Trophoblast cell (in vitro differentiated cells and primary cell): ENCODE measurements around the gene DHX35.

Experiments used
- DNase-seq, 2 donors: peaks; one replicate each; pipeline ENCODE4 v3.0.0-alpha.2; 2016
- H2AFZ ChIP-seq: 2 replicates; pipeline ENCODE4 v1.6.1; 2013; ENCODE audit warnings: low read length, moderate library complexity, mild to moderate bottlenecking; ENCODE audit not compliant: insufficient read depth, poor library complexity
- H2AK5ac ChIP-seq: 2 replicates; pipeline ENCODE4 v1.6.1; 2013; ENCODE audit warnings: mild to moderate bottlenecking, low read length
- H2BK120ac ChIP-seq: 2 replicates; pipeline ENCODE4 v1.6.1; 2013; ENCODE audit warnings: low read length, mild to moderate bottlenecking, moderate library complexity; ENCODE audit not compliant: insufficient read depth, poor library complexity
- H2BK12ac ChIP-seq: 2 replicates; pipeline ENCODE4 v1.6.1; 2013; ENCODE audit warnings: mild to moderate bottlenecking, low read length, moderate library complexity
- H2BK5ac ChIP-seq: 2 replicates; pipeline ENCODE4 v1.6.1; 2013; ENCODE audit warnings: low read length, low read depth, moderate library complexity, mild to moderate bottlenecking; ENCODE audit not compliant: poor library complexity
- H3K14ac ChIP-seq: 2 replicates; pipeline ENCODE4 v1.6.1; 2013; ENCODE audit warnings: mild to moderate bottlenecking, low read length
- H3K18ac ChIP-seq: 2 replicates; pipeline ENCODE4 v1.6.1; 2013; ENCODE audit warnings: mild to moderate bottlenecking, low read length
- H3K23ac ChIP-seq: 2 replicates; pipeline ENCODE4 v1.6.1; 2013; ENCODE audit warnings: low read length
- H3K27ac ChIP-seq: 2 replicates; pipeline ENCODE4 v1.5.1; 2013; ENCODE audit warnings: low read depth, mild to moderate bottlenecking, inconsistent platforms, low read length, moderate library complexity
- H3K27me3 ChIP-seq: 2 replicates; pipeline ENCODE4 v1.6.1; 2013; ENCODE audit warnings: inconsistent platforms, mild to moderate bottlenecking, low read length, moderate library complexity; ENCODE audit not compliant: insufficient read depth
- H3K36me3 ChIP-seq, 2 experiments: 1 replicate in 1 of 2; 2 replicates in 1 of 2; pipeline ENCODE4 v1.6.1; 2013; ENCODE audit warnings: low read length in 2 of 2, mild to moderate bottlenecking in 2 of 2, moderate library complexity in 1 of 2; ENCODE audit not compliant: insufficient read depth in 2 of 2, control insufficient read depth in 1 of 2
- H3K4ac ChIP-seq: 2 replicates; pipeline ENCODE4 v1.6.1; 2013; ENCODE audit warnings: low read depth, mild to moderate bottlenecking, low read length, moderate library complexity
- H3K4me1 ChIP-seq, 2 experiments: 1 replicate in 1 of 2; 2 replicates in 1 of 2; pipeline ENCODE4 v1.6.1; 2013; ENCODE audit warnings: low read length in 2 of 2, mild to moderate bottlenecking in 2 of 2, moderate library complexity in 1 of 2; ENCODE audit not compliant: insufficient read depth in 2 of 2, control insufficient read depth in 1 of 2
- H3K4me2 ChIP-seq: 2 replicates; pipeline ENCODE4 v1.6.1; 2013; ENCODE audit warnings: inconsistent platforms, mild to moderate bottlenecking, low read length, moderate library complexity
- H3K4me3 ChIP-seq: 2 replicates; pipeline ENCODE4 v1.5.1; 2013; ENCODE audit warnings: mild to moderate bottlenecking, low read depth, low read length, inconsistent platforms
- H3K79me1 ChIP-seq: one replicate; pipeline ENCODE4 v1.6.1; 2013; ENCODE audit warnings: low read length
- H3K79me2 ChIP-seq: 2 replicates; pipeline ENCODE4 v1.6.1; 2013; ENCODE audit warnings: low read length, mild to moderate bottlenecking; ENCODE audit not compliant: control insufficient read depth, insufficient read depth, poor library complexity
- H3K9ac ChIP-seq: 2 replicates; pipeline ENCODE4 v1.6.1; 2013; ENCODE audit warnings: mild to moderate bottlenecking, low read length
- H3K9me3 ChIP-seq: 2 replicates; pipeline ENCODE4 v1.6.1; 2013; ENCODE audit warnings: low read depth, mild to moderate bottlenecking, control low read depth, inconsistent platforms, low read length; ENCODE audit not compliant: insufficient read depth
- H4K12ac ChIP-seq: 2 replicates; pipeline ENCODE4 v1.6.1; 2013; ENCODE audit warnings: low read depth, mild to moderate bottlenecking, low read length, moderate library complexity
- H4K8ac ChIP-seq: 2 replicates; pipeline ENCODE4 v1.6.1; 2013; ENCODE audit warnings: low read depth, mild to moderate bottlenecking, low read length, moderate library complexity
- H4K91ac ChIP-seq: one replicate; pipeline ENCODE4 v1.6.1; 2013; ENCODE audit warnings: low read depth, mild to moderate bottlenecking, low read length, moderate library complexity
- WGBS: extraction: QIAGEN DNeasy Blood & Tissue Kit; methylation state at CpG from one replicate; pipeline ENCODE4 v1.1.7; 2013; ENCODE audit warnings: missing lambda C conversion rate; ENCODE audit not compliant: insufficient read length, insufficient coverage; ENCODE audit errors: extremely low coverage; 5-methylcytosine and 5-hydroxymethylcytosine counted together

The DHX35 gene

DNA sequence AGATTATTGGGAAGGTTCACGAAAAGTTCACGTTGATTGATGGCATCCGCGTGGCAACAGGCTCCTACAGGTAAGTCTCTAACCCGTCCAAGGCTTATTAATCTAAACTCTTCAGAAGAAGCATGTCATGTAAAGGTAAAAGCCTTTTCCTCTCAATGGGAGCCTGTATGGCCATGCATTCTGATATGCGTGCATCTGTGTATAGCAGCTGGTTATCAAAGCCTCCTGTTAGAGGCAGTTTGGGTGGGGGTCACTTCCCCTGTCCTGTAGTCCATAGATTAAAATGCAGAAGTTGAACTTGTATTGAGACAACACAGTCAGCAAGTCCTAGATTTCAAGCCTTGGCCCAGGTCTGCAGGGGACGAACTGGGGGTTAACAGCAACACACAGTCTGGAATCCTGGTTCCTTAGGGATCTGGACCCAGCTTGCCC lies 14.2 kb upstream of the DHX35 start:
- Histone ChIP-seq H3K18ac (no peak overlapping the region), H4K12ac (no peak overlapping the region), H3K9ac (no peak overlapping the region), H3K36me3 (peaks cover 27 to 35% of the 10 kb centered on the region in 2 experiments), H2BK5ac (no peak overlapping the region), H3K4me3 (no peak overlapping the region), H3K4ac (no peak overlapping the region), H2BK12ac (no peak overlapping the region), H2BK120ac (no peak overlapping the region), H4K91ac (no peak overlapping the region), H4K8ac (no peak overlapping the region), H3K4me2 (no peak overlapping the region), H3K79me1 (no peaks in the 10 kb centered on the region), H3K23ac (no peak overlapping the region), H3K14ac (no peak overlapping the region), H2AFZ (no peak overlapping the region), H3K27me3 (no peaks in the 10 kb centered on the region), H3K9me3 (peaks cover 3% of the 10 kb centered on the region), H3K79me2 (no peaks in the 10 kb centered on the region), H3K4me1 (no peaks in the 10 kb centered on the region), H2AK5ac (no peak overlapping the region), H3K27ac (no peak overlapping the region)
- DNase-seq, result no peak
- WGBS, result no CpG with 5 or more reads among the region's 7 CpGs

GRCh38 chr20:38950254-38950653 lies 11.9 kb upstream of the DHX35 start:
- no peaks in the 10 kb centered on the region for H3K79me2 ChIP-seq
- H2BK12ac ChIP-seq, result no peak overlapping the region
- H4K8ac ChIP-seq, result no peak overlapping the region
- no peak overlapping the region for H3K23ac ChIP-seq
- H2AFZ ChIP-seq, result no peak overlapping the region
- no peaks in the 10 kb centered on the region for H3K4me1 ChIP-seq
- no peaks in the 10 kb centered on the region for H3K79me1 ChIP-seq
- no peak overlapping the region for H3K14ac ChIP-seq
- H3K9ac ChIP-seq, result no peak overlapping the region
- H2AK5ac ChIP-seq, result no peak overlapping the region
- no peak overlapping the region for H3K4me3 ChIP-seq
- no peak overlapping the region for H3K4me2 ChIP-seq
- H2BK5ac ChIP-seq, result no peak overlapping the region
- H3K4ac ChIP-seq, result no peak overlapping the region
- peaks cover 27 to 33% of the 10 kb centered on the region in 2 experiments for H3K36me3 ChIP-seq
- H4K12ac ChIP-seq, result no peak overlapping the region
- no peak overlapping the region for H3K27ac ChIP-seq
- DNase-seq, result no peak
- peaks cover 3% of the 10 kb centered on the region for H3K9me3 ChIP-seq
- H4K91ac ChIP-seq, result no peak overlapping the region
- H3K18ac ChIP-seq, result no peak overlapping the region
- H2BK120ac ChIP-seq, result no peak overlapping the region
- no CpG with 5 or more reads among the region's 2 CpGs for WGBS
- H3K27me3 ChIP-seq, result no peaks in the 10 kb centered on the region

- no peak overlapping the region for H4K8ac ChIP-seq
- WGBS, result no CpG with 5 or more reads among the region's 9 CpGs
Measured at GRCh38 chr20:38951611-38952010, 10.5 kb upstream of the DHX35 start.

GRCh38 chr20:38952153-38952552 lies 10.0 kb upstream of the DHX35 start:
- Histone ChIP-seq H3K36me3 (peaks cover 27 to 31% of the 10 kb centered on the region in 2 experiments), H3K27ac (no peak overlapping the region), H3K79me1 (no peaks in the 10 kb centered on the region), H3K4me3 (no peak overlapping the region), H3K4me2 (no peak overlapping the region), H2BK5ac (no peak overlapping the region), H3K23ac (no peak overlapping the region), H3K27me3 (no peaks in the 10 kb centered on the region), H3K9me3 (peaks cover 3% of the 10 kb centered on the region), H3K4me1 (no peaks in the 10 kb centered on the region), H3K14ac (no peak overlapping the region), H4K8ac (no peak overlapping the region), H4K91ac (no peak overlapping the region), H2BK12ac (no peak overlapping the region), H3K18ac (no peak overlapping the region), H3K79me2 (no peaks in the 10 kb centered on the region), H3K4ac (no peak overlapping the region), H2AK5ac (no peak overlapping the region), H4K12ac (no peak overlapping the region), H2BK120ac (no peak overlapping the region), H3K9ac (no peak overlapping the region), H2AFZ (no peak overlapping the region)
- DNase-seq, result no peak
- no CpG with 5 or more reads among the region's 6 CpGs for WGBS

More at GRCh38 chr20:38951611-38952010, 10.5 kb upstream of the DHX35 start:
- Histone ChIP-seq H2BK12ac (no peak overlapping the region), H2BK120ac (no peak overlapping the region), H2AFZ (no peak overlapping the region), H3K9ac (no peak overlapping the region), H4K91ac (no peak overlapping the region), H2AK5ac (no peak overlapping the region), H3K9me3 (peaks cover 3% of the 10 kb centered on the region), H4K12ac (no peak overlapping the region), H3K4me2 (no peak overlapping the region), H3K79me2 (no peaks in the 10 kb centered on the region), H3K4ac (no peak overlapping the region), H3K4me1 (no peaks in the 10 kb centered on the region), H3K27ac (no peak overlapping the region), H3K4me3 (peak overlapping the region; percentile 40), H2BK5ac (no peak overlapping the region), H3K23ac (no peak overlapping the region), H3K14ac (no peak overlapping the region), H3K79me1 (no peaks in the 10 kb centered on the region), H3K36me3 (peaks cover 27 to 33% of the 10 kb centered on the region in 2 experiments), H3K18ac (no peak overlapping the region), H3K27me3 (no peaks in the 10 kb centered on the region)
- DNase-seq, result no peak
